Right hindlimb (tissue), 1 donor: ENCODE results near the gene MYL7.
"Not testable (repeated sequence)": the region's sequence is repeated elsewhere in the genome, so short reads cannot be mapped to it uniquely, and the experiment has no call there.

Experiments
- DNase-seq: peaks from one replicate; pipeline ENCODE4 v3.0.0-alpha.2; 2018

MYL7 gene

DNA sequence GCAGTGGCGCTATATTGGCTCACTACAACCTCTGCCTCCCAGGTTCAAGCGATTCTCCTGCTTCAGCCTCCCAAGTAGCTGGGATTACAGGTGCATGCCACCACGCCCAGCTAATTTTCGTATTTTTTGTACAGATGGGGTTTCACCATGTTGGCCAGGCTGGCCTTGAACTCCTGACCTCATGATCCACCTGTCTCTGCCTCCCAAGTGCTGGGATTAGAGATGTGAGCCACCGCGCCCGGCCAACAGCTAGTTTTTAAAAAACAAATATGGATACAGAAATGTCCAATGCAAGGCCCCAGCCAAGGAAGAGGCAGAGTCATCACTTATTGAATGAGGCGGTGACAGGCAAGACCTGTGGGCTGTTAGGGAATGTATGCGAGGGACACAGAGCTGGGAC lies 30.8 kb upstream of the MYL7 start:
- DNase-seq: not testable (repeated sequence)

DNA sequence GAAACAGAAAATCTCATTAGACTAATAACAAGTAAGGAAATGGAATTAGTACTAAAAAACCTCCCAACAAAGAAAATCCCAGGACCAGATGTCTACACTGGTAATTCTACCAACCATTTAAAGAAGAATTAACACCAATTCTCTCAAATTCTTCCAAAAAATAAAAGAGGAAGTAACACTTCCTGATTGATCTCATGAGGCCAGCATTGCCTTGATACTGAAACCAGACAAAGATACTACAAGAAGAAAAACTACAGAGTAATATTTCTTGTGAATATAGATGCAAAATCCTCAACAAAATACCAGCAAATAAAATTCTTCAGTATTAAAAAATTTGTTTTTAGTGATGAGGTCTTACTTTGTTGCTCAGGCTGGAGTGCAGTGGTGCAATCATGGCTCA lies 26.8 kb upstream of the MYL7 start:
- DNase-seq: no peak

DNA sequence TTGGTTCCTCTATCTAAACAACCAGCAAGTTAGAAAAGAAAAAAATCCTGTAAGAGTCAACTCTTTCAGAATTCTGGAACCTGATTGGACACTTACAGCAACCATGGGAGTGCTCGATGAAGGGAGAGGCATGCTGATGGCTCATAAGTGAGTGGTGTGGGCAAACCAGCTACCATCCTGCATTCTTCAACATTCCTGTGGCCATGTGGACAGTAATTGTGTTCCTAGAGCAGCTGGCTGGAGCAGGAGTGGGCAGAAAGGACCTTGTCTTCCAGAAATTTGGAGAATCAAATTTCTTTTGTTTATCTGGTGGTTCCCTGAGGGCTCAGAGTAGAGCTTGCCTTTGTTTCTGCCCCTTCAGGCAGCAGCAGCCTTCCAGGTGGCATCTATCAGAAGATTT lies 22.5 kb upstream of the MYL7 start:
- DNase-seq: peak; percentile 16

DNA sequence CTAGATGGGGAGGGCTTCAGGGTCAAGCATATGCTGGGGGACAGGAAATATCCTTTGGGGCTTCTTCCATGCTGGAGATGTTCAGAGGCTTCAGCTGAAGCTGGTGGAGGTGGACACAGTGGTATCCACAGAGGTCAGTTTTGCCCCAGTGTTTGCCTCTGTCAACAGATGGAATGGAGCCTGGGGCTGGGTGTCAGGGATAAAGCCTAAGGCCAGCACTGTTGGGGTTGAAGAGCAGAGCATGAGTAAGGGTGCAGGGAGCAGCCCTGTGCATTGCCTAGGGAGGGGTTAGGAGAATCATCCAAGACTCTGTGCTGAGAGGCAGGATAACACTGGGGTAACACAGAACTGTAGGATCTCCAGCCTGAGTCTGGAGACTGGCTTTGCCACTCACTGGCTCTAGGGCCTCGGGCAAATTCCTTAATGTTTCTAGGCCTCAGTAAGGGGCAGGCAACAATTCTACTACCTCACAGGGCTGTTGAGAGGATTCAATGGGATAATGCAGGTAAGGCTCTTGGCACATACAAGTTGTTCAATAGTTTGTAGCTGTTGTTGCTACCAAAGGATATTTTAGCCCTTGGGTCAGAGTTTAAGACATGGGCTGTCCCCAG lies 21.8 kb upstream of the MYL7 start:
- DNase-seq: peak; percentile 10

DNA sequence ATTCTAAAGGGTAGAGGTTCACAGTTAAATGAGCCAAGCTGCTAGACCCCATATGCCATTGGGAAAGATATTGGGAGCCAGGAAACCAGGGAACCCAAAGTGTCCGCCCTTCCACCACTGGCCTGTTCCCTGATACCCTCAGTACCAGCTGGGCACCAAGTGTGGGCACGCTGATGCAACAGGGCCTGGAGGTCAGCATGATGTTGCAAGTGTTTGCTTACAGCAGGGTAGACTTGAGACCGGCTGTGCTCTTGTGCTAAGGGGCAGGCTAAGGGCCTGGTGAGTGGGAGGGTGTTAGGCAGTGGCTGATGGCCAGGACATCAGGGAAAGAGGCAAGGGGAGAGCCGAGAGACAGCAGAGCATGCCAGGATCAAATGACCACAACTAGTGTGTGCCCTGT lies 21.0 kb upstream of the MYL7 start:
- no peak for DNase-seq

DNA sequence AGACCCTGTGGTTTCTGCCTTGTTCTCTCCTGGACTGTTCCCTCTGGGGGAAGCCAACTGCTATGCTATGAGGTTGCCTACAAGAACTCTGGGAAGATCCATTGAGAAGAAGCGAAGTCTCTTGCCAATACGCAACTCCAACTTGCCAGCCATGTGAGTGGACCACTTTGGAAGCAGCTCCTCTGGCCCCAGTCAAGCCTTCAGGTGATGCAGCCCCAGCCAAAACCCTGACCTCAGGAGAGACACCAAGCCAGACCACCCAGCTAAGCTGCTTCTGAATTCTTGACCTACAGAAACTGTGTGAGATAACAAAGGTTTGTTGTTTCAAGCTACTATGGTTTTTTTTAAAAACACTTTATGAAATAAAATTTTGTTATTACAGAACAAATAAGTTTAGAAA lies 20.2 kb upstream of the MYL7 start:
- no peak for DNase-seq

DNA sequence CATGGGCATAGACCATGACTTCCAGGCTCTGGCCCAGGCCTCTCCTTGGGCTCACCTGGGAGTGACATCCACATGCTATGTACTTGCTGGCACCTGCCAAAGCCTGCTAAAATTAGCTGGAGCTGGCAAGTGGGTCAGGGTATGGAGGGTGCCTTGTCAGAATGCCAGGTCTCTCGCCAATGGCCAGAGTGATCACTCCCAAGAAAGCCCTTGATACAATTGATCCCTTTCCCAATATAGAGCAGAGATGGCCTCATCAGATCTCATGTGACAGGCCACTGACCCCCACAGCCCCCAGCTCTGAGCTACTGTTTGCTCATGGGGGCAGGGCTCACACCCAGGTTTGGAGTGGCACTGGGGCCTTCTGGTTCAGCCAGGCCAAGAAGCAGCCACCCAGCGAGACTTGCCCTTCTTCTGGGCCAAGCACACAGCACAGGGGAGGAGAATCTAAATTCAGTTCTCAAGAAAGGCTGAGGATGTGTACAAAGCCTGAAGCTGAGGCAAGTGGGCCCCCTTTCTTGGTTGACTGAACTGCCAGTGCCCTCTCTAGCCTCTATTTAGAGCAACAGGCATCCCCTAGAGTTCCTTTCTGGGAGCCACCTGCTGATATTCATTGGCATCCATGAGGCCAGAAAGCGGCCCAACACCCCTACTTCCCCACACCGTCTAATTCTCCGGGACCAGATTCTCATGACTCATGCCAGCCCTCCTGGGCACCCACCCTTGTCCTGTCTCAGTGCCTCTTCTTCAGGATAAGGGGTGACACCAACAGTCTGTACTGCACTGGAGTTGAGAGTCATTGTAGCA lies 18.9 kb upstream of the MYL7 start:
- no peak for DNase-seq

DNA sequence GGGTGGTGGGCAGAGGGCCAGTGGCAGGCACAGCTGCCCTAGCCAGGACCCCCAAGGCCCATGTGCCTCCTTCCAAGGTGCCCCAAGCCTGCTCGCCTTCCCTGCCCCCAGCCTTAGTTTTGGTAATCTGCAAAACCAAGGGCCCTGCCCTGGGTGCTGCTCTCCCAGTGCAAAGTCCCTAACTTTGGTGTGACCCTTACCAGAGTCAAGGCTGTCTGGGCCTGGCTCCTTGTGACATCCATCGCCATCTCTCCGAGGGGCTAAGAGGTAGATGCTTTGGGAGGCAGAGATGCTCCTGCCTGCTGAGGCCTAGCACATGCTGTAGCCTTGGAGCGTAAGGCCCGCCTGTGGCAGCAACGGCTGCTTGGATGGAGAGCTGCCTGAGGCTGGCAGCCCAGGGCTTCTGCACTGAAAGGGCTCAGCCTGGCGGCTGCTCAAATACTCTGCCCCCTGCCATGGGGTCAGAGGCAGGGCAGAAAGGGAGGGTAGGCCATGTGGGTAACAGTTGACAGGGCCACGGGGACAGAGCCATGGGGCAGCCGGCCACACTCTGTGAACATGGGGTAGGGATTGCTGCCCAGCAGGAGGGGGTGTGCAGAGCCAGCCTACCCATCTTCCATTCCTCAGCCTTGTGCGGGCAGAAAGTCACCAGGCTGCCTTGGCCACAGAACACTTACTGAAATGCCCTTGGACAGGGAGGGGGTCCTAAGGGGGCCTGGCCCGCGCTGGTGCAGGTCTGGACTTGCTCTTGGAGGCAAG lies 17.9 kb upstream of the MYL7 start:
- no peak for DNase-seq

DNA sequence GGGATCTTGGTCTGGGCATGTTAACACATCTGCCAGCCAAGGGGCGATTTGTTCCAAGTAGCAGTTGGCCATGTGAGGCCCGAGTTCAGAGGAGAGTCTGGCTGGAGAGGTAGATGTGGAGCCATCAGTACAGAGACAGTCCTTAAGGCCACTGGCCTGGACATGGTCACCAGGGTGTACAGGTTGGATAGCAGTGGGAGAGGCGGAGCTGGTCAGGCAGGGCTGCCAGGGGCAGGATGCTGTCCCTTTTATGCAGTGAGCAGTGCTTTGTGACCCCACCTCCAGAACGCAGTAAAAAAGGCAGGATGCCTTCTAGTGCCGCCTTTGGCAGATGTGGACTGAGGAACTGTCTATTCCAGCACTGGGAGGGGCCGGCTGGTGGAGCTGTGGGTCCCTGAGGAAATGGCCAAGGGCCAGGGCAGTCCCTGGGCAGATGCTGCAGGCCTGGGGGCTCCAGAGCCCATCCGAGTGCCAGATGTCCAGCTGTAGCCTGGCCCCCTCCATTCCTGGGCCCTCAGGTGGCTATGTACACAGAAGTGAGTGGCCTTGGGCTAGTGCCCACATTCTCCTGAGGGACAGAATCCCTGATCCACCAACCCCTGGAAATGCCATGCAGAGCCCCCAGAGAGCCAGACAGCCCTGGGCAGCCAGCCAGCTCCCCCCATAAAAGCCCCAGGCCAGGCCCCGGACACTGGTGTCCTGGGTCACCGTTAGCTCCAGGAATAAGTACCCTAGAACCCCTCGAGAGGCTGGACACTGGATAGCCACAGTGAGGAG lies 17.2 kb upstream of the MYL7 start:
- no peak for DNase-seq

DNA sequence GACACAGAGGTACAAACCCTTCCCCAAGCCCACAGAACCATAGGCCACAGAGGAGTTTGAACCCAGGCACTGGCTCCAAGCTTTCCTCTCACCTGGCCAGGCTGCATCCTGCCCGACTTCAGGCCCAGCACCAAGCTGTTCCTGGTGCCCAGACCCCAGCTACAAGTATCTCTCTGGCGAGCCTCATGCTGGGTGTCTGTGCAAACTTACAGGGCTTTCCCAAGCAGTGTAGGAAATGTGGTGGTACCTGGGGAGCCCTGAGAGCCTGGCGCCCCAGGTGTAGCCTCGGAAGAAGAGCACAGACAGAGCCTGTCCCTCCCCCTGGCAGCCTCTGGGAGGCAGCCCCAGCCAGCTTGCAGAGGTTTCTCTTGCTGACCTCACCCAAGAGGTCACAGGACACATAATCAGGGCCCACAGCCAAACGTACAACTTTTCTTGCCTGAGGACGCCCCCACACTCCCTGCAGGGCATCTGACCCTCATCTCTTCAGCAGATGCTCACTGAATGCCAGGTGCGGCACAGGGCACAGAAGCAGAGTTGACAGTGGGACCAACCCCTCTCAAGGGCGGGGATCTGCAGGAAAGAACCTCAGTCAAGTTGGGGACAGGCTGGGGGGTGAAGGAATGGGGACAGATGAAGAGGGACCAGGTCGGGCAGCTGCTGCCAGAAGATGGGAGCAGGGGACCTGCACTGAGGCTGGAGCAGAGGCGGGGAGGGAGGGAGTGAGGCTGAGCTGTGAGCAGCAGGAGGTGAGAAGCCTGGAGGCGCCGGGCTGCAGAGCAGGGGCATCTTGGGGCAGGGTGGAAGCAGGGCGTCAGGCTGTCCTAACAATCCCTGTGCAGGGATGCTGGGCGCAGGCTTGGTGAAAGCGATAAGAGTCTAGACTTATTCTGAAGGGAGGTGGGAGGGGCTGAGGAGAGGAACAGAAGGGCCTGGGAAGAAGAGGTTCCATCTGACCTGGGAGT lies 16.3 kb upstream of the MYL7 start:
- DNase-seq: no peak

DNA sequence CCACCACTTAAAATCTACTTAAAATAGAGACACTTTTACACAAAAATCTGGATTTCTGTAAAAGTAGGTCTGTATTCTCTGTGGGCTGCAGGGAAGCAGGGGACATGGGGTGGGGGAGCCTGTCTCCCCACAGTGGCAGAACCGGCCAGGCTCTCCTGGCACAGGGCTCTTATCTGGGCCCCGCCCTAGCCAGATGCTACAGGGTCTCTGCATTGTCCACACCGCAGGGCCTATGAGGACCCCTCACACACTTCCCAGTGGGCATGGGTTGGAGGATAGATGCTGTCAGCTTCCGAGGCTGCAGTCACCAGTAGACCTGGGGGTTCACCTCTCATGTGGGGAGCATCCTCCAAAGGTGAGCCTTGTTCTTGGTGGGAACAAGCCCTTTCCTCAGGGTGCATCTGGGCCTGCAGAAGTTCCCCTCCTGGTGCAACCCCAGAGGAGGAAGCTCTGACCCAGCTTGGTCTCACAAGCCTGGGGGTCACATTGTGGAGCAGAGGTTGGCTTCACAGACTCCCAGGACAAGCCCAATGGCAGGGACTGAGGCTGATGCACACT lies 15.4 kb upstream of the MYL7 start:
- DNase-seq: no peak

DNA sequence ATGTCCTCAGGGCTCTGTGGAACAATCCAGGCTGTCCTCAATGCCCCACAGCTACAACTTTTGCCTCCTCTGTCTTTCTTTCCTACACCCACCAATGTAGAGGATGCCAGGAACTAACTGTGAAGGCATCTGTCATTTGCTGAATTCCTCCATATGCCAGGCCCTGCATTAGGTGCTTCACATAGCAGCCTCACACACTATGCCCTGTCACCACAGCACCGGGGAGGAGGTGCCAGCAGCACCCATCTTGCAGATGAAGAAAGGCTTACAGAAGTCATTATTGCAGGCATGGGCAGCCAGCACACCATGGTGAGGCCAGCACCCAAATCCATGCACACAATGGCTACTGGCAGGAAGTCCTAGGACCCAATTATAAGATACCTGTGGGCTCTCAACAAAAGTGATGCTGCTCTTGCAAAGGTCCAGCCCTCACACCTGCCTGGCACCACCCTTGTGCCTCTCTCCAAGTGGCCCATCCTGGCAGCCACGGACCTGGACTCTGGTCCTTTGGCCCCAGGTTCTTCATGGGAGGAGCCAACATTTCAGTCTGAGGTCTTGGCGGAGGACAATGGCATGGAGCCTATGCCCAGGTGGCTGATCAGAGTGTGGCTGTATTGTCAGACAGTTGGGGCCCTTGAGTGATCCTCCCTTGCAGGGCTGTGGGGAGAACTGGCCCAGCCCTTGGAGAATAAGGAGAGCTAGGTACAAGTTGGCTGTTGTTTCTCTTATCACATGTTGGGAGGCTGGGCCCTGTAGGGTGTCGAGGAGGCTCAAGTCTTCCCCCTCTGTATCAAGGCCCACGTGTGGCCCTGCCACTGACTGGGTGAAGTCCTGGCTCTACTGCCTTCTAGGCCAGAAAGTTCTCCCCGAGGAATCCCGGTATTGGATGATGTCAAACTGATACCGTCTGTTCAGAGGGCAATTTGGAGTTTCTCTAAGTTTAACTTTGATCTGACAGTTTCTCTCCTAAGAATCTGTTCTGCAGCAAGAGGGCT lies 14.4 kb upstream of the MYL7 start:
- DNase-seq: no peak

DNA sequence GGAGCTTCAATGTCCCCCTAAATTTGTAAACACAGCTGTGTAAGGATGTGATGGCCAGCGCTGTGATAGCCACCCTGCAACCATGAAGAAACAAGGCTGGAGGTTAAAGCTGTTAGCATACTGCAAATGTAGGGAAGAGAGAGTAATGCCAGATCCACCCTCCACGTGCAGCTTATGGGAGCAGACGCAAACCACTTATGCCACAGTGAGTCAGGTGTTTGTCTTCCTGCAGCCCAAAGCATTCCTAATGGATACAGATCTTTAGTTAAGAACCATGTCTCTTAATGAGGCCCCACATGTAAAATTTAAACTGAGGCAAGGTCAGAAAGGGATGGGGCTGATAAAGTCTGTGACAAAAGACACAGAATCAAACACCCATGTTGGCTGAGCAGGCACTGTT lies 13.6 kb upstream of the MYL7 start:
- DNase-seq: no peak

DNA sequence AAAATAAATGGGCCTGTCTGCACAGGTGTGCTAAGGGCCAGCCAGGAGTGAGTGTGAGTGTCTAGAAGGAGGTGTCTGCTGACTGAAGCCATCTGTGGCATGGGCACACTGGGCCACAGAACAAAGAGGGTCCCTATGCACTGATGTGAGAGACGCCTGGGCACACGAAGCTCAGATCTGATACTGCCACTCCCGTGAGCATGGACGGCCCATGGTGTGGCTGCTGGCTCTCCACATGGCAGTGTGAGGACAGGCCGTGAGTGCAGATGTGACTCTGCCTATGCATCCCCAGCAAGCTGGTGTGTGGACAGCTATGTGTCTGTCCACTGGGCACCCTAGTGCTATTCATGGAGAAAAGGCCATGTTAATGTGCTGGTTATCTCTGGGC lies 12.8 kb upstream of the MYL7 start:
- no peak for DNase-seq

DNA sequence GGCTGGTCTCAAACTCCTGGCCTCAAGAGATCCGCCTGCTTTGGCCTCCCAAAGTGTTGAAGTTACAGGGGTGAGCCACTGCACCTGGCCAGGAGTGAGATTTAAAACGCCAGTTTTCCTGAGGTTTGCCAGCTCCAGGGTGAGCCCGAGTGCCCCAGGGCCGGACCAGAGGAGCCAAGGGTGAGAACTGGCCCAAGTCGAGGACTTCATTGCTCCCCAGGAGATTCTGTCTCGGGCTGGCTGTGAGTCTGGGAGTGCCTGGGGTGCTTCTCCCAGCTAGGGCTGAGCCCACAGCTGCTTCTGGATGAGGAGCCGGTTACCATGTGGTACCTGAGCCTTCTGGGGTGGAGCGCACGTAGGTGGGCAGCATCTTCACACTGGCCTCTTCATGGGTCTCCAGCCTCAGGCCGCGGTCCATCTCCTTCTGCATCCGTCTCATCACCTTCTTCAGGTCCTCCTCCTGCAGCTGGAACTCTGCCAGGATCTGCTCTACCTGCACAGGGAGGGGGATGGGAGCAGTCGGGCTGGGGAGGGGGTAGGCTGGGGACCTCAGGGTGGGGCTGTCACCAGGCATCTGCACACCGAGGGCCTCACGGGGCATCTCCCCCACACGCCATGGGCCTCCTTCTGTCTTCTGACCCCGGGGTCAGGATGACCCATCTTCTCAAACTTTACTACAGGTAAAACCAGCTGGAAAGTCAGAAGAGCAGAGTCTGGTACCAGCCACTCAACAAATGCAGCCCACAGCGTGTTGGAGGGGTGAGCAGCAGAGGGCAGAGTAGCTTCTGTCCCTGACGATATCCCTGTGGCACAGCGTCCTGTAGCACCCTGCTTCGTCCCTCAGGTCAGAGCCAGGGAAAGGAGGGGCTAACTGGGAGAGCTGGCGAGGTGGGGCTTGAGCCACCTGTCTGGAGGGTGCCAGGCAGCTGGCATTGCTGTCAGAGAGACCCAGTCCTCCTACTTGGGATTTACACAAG lies 12.1 kb upstream of the MYL7 start:
- peak; percentile 11 for DNase-seq

DNA sequence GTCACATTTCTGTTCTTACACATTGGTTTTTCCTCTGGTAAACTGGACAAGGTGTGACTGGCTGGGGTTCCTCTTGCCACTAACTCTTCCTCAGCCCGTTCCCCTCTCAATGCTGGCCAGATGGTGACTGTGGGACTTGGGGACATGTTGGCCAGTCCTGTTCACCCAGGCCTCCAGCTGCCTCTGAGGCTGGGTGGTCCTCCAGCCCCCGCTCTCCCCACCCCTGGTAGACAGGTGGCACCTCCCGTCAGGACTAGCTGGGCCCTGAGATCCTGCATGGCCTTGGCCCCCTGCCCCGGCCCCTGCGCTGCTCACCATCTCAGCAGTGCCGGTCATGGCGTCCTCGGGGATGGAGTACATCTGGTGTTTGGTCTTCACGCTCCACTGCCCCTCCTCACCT lies 10.8 kb upstream of the MYL7 start:
- DNase-seq: peak; percentile 12

DNA sequence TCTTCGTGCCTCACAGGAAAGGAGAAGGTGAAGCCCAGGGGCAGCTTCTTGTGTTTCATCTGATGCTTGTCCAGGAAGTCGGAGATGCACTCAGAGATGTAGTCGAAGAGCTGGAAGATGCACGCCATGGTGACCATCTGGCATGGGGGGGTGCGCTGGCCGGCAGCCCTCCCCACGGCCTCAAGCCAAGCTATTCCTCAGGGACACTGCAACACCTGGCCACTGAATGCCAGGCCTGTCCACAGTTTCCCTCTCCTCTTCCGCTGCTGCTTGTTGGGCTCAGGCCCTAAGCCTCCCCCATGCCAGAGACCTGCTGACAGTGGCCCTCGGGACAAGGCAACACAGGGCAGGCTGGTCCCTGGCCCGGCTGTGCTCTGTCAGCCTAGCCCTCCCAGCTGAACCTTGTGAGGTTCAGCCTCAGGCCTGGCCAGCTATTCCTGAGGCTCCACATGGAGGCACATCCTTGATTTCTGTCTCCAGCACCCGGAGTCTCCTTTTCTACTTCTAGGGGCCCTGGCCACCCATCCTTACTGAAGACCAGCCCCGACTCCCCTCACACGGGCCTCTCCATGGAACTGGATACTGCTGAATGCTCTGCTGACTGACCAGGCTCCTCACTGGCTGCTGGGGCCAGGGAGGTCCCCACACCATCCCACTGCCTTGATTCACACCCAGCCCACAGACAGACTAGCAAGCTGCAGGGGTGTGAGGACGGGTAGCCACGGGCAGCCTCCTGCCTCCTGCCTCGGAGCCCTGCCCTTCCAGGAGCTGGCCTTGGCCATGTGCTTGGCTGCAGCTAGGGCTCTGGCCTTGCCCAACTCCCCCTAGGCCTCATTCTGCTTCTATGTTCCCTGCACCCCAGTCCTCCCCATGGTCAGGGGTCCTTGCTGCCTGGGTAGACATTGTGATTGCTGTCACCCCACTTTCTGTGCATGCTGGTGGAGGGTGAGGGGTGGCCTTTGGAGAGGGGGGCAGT lies 10.1 kb upstream of the MYL7 start:
- peak; percentile 4 for DNase-seq

DNA sequence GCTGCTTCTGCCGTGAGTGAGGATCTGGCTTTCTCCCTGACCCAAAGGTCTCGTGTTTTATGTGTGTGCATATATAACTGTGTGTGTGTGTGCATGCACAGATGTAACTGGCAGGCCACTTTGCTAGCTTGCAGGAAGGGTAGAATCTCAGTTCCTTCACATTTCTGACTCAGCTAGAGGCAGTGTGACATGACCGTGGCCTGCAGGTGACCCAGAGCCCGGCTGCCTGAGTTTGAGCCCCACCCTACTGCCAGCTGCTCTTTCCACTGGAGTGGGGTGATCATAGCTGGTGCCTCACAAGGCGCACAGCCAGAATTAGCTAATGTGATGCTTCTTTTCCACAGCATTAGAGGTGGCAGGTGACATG lies 9.3 kb upstream of the MYL7 start:
- peak; percentile 65 for DNase-seq
